Testis (tissue), 3 donors: ENCODE measurements around the gene GNAT1. TPM values are rescaled to one million over a fixed set of nuclear protein-coding genes. Genes with fewer than 3 reads are reported as not detected.

Source experiments
- DNase-seq: peaks from one replicate; pipeline ENCODE4 v3.0.0-alpha.2; 2019
- H3K27ac ChIP-seq, 2 donors: fragments of 200-600 bp; sonication (generic); one replicate each; pipeline ENCODE4 v1.5.1; 2019
- H3K27me3 ChIP-seq: fragments of 200-600 bp; sonication (generic); one replicate; pipeline ENCODE4 v1.5.1; 2019
- H3K36me3 ChIP-seq: fragments of 200-600 bp; sonication (generic); one replicate; pipeline ENCODE4 v1.5.1; 2017; ENCODE audit warnings: low read depth; ENCODE audit errors: missing control alignments
- H3K4me1 ChIP-seq: fragments of 200-600 bp; sonication (generic); one replicate; pipeline ENCODE4 v1.5.1; 2019
- H3K4me3 ChIP-seq, 2 donors: fragments of 200-600 bp; sonication (generic); one replicate each; pipeline ENCODE4 v1.5.1; 2017 to 2019
- H3K9me3 ChIP-seq: fragments of 200-600 bp; sonication (generic); one replicate; pipeline ENCODE4 v1.5.1; 2017
- CTCF ChIP-seq, 3 experiments: fragments of 450-650 bp in 2 of 3; fragments of 200-600 bp in 1 of 3; sonication (generic) in 1 of 3; IDR thresholded peaks; one replicate each; pipeline ENCODE4 v1.5.1; 2016 to 2019; ENCODE audit warnings: antibody characterized with exemption in 3 of 3, mild to moderate bottlenecking in 2 of 3, moderate library complexity in 1 of 3
- POLR2A ChIP-seq: fragments of 450-650 bp; IDR thresholded peaks from one replicate; pipeline ENCODE4 v1.6.1; 2017; ENCODE audit warnings: antibody characterized with exemption, mild to moderate bottlenecking, moderate library complexity
- WGBS, 2 donors: methylation state at CpG; one replicate each; pipeline ENCODE4 v1.1.5; 2018; 5-methylcytosine and 5-hydroxymethylcytosine counted together
- intact Hi-C: fragments of 100-400 bp; cut with DNase I; formaldehyde crosslinking; loops from one replicate; pipeline ENCODE4 v1.15.1; 2023; ENCODE audit warnings: low total_unique reads
- polyA plus RNA-seq: library from polyadenylated mRNA; stranded (reverse); fragments of 350-450 nt; fragmentation: Illumina TruSeq; extraction: RNeasy Lipid Tissue Mini Kit (QIAGEN cat#74804); gene quantifications from one replicate; pipeline ENCODE4 v1.2.3, GENCODE V29; 2014; ENCODE audit warnings: low read depth, low replicate concordance; ENCODE audit not compliant: insufficient read depth
- total RNA-seq, 2 donors: library from RNA; depleted of rRNA; stranded (reverse); fragments of >200 nt; gene quantifications; one replicate each; pipeline ENCODE4 v1.2.3, GENCODE V29; 2016

GNAT1 gene
- total and polyA plus RNA-seq, 3 donors from 2014 or later: 0.93 to 2.3 (median 1.2) TPM

DNA sequence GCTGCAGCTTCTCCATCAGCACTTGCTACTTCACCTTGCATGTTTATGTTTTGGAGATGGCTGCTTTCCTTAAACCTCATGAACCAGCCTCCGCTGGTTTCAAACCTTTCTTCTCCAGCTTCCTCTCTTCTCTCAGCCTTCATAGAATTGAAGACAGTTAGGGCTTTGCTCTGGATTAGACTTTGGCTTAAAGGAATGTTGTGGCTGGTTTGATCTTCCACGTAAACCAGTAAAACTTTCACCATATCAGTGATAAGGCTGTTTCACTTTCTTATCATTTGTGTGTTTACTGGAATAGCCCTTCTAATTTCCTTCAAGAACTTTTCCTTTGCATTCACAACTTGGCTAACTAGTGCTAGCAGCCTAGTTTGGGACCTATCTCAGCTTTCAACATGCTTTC is 11.7 kb upstream of the GNAT1 start:
- intact Hi-C loops: no loop called here
- H3K4me3 ChIP-seq: no peak overlapping the region
- H3K9me3 ChIP-seq: no peaks in the 10 kb centered on the region
- no peak for DNase-seq
- H3K4me1 ChIP-seq: no peaks in the 10 kb centered on the region
- 21 to 75% methylated on average over 2 of the region's 2 CpGs for WGBS, 2 donors
- no peaks in the 10 kb centered on the region for H3K27me3 ChIP-seq
- H3K36me3 ChIP-seq: no peaks in the 10 kb centered on the region
- no peak overlapping the region for H3K27ac ChIP-seq
- TF ChIP-seq POLR2A: no peak
- no peak for TF ChIP-seq CTCF (IDR thresholded peaks at IDR 0.05)

- Histone ChIP-seq H3K27me3 (no peaks in the 10 kb centered on the region), H3K4me1 (no peaks in the 10 kb centered on the region), H3K36me3 (no peaks in the 10 kb centered on the region), H3K9me3 (no peaks in the 10 kb centered on the region), H3K4me3 (no peak overlapping the region), H3K27ac (no peak overlapping the region)
- no peak for DNase-seq
- TF ChIP-seq CTCF (IDR thresholded peaks at IDR 0.05) (no peak), POLR2A (no peak)
- WGBS, 2 donors: 94 to 98% methylated on average over 5 of the region's 5 CpGs
- intact Hi-C loops: no loop called here
These were observed 9.4 kb upstream of the GNAT1 start for GRCh38 chr3:50181985-50182384.

- H3K27ac ChIP-seq: no peak overlapping the region
- no peak for DNase-seq
- H3K36me3 ChIP-seq: no peaks in the 10 kb centered on the region
- no peaks in the 10 kb centered on the region for H3K27me3 ChIP-seq
- no peaks in the 10 kb centered on the region for H3K9me3 ChIP-seq
- intact Hi-C loops: no loop called here
- WGBS, 2 donors: 79 to 89% methylated on average over 8 to 26 of the region's 26 CpGs
- no peaks in the 10 kb centered on the region for H3K4me1 ChIP-seq
- no peak overlapping the region for H3K4me3 ChIP-seq
- TF ChIP-seq CTCF (IDR thresholded peaks at IDR 0.05): no peak
- TF ChIP-seq POLR2A: no peak
These were observed 8.8 kb upstream of the GNAT1 start for GRCh38 chr3:50182533-50183099.

- TF ChIP-seq CTCF (IDR thresholded peaks at IDR 0.05): no peak
- no peak for TF ChIP-seq POLR2A
- H3K4me1 ChIP-seq: no peaks in the 10 kb centered on the region
- H3K36me3 ChIP-seq: no peaks in the 10 kb centered on the region
- H3K4me3 ChIP-seq: no peak overlapping the region
- WGBS, 2 donors: 87 to 92% methylated on average over 6 of the region's 6 CpGs
- H3K9me3 ChIP-seq: no peaks in the 10 kb centered on the region
- no peak for DNase-seq
- no peak overlapping the region for H3K27ac ChIP-seq
- intact Hi-C loops: no loop called here
- H3K27me3 ChIP-seq: no peaks in the 10 kb centered on the region
These were observed 7.7 kb upstream of the GNAT1 start for GRCh38 chr3:50183755-50184154.

DNA sequence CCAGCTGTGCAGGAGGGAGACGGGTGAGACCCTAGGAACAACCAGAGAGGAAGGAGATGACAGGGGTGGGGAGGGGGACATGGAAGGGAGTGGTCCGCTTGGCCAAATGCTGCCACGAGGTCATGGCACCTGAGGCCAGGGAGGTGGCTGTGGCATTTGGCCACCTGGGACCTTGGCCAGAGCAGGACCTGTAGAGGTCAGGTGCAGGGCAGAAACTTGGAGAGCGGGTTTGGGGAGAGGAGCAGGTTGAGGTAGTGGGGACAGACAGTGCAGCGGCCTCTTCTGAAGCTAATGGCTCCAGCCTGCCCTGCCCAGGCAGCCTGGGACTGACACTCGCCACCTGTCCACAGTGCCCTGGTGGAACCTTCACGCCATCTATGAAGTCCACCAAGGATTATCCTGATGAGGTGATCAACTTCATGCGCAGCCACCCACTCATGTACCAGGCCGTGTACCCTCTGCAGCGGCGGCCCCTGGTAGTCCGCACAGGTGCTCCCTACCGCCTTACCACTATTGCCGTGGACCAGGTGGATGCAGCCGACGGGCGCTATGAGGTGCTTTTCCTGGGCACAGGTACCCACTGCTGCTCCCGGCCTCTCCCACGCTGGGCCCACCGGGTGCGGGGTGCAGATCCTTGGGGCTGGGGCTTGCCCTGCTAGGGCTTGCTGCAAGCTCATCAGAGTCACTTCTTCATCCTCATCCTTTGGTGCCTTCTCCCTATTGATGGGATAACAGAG is 7.0 kb upstream of the GNAT1 start:
- WGBS, 2 donors: 93 to 96% methylated on average over 19 to 21 of the region's 21 CpGs
- no peak overlapping the region for H3K4me3 ChIP-seq
- intact Hi-C loops: no loop called here
- no peaks in the 10 kb centered on the region for H3K9me3 ChIP-seq
- TF ChIP-seq POLR2A (no peak), CTCF (IDR thresholded peaks at IDR 0.05) (no peak)
- H3K27me3 ChIP-seq: no peaks in the 10 kb centered on the region
- DNase-seq: no peak
- no peaks in the 10 kb centered on the region for H3K36me3 ChIP-seq
- H3K4me1 ChIP-seq: no peaks in the 10 kb centered on the region
- H3K27ac ChIP-seq: no peak overlapping the region
